Endometrial microvascular endothelial cells (primary cell): ENCODE measurements around the gene RNF213. TPM values are rescaled to one million over a fixed set of nuclear protein-coding genes. Genes with fewer than 3 reads are reported as not detected.

Experiments
- in situ Hi-C: cut with HindIII; loops from 2 replicates; pipeline ENCODE4 v1.10.0; 2017; ENCODE audit warnings: low sequenced_read_pairs, low pct_unique_long_range_greater_than_20kb; ENCODE audit errors: inconsistent ontology term
- total RNA-seq: library from RNA; depleted of rRNA; stranded (reverse); fragments of >200 nt; gene quantifications from one replicate; pipeline ENCODE4 v1.2.3, GENCODE V29; 2015; ENCODE audit errors: inconsistent ontology term

The RNF213 gene
- total RNA-seq, 1 donor from 2014 or later: 80.8 TPM

- in situ Hi-C loops: no loop called here
Measured at GRCh38 chr17:80352991-80353665, 92.5 kb downstream of the RNF213 start.

DNA sequence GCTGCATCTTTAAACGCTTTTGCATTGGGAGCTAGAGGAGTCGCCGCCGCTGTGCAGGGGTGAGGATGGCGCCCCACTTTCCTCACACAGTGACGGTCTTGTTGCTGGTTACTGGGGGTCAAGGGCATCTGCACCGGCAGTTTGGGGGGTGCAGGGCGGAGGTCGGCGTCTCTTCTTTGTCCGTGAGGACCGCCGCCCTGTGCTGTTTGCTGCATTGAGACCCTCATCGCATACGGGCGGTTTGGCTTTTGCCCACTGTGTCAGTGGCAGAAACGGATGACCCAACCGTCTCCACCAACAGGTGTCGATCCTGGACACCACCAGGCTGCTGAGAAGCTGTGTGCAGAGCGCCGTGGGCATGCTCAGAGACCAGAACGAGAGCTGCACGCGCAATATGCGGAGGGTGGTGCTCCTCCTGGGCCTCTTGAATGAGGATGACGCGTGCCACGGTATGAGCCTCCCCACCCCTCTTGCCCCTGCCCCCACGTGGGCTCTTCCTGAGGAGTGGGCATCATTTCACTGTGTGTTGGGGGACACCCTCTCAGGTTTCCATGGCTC is 93.1 kb downstream of the RNF213 start:
- in situ Hi-C loops: no loop called here

GRCh38 chr17:80354336-80354735 is 93.7 kb downstream of the RNF213 start:
- in situ Hi-C loops: no loop called here

GRCh38 chr17:80356231-80356856 is 95.7 kb downstream of the RNF213 start:
- in situ Hi-C loops: no loop called here

DNA sequence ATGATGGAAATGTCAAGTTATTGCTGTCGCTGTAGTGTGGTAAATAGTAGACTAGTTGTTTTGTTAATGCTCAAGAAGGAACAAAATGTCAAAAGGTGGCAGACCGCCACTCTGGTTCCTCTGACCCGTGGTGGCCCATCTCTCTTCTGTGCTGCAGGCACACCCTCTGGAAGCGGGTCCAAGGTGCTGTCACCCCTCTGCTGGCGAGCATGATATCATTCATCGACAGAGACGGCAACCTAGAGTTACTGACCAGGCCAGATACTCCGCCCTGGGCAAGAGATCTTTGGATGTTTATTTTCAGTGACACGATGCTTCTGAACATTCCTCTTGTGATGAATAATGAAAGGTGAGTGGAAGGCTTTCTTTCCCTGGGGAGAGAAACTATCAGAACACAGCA is 97.5 kb downstream of the RNF213 start:
- in situ Hi-C loops: no loop called here

DNA sequence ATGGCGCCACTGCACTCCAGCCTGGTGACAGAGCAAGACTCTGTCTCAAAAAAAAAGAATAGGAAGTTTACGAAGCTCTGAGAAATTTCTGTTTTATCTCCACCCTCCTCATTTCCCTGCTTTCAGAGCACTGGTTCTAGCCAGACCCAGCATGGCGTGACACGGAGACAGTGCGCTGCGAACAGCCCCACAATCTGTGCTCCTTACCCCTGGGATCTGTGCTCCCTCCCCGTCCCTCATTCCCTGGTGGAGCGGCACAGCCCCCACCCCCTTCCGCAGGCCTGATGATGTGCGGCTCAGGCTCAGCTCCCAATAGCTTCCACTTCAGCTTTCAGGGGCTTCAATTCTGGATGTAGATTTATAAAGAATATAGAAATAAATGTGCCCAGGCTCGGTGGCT is 98.2 kb downstream of the RNF213 start:
- in situ Hi-C loops: no loop called here

- in situ Hi-C loops: no loop called here
Measured at GRCh38 chr17:80359422-80360110, 98.9 kb downstream of the RNF213 start.

- in situ Hi-C loops: no loop called here
Measured at GRCh38 chr17:80360396-80360795, 99.7 kb downstream of the RNF213 start.

GRCh38 chr17:80361495-80362220 is 101.0 kb downstream of the RNF213 start:
- in situ Hi-C loops: no loop called here

DNA sequence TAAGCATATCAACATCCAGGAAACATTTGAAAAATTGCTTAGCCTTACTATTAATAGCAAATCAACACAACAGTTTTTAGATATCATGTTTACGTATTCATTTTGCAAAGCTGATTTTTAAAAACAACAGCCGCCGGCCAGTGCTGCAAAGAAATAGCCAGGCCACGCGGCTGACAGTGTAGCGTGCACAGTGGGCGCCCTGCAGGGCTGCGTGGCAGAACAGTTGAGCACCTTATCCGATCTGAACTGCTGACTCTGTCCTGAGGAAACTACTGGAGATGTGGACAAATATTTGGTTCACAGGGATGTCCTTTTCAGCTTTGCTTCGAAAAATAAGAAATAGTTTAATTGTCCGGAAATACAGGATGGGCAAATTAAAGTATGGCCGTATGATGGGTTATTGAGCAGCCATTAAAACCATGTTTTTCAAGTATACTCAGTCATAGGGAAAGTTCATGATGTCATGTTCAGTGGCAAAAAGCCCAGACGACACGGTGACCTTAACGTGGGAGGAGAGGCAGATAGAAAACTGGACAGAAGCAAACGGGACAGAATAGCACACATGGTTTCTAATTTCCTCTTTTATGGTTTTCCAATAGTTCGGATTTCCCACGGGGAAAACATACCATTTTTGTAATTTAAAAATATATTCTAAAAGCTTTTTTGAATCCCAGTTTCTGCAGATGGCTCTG is 101.9 kb downstream of the RNF213 start:
- in situ Hi-C loops: no loop called here

DNA sequence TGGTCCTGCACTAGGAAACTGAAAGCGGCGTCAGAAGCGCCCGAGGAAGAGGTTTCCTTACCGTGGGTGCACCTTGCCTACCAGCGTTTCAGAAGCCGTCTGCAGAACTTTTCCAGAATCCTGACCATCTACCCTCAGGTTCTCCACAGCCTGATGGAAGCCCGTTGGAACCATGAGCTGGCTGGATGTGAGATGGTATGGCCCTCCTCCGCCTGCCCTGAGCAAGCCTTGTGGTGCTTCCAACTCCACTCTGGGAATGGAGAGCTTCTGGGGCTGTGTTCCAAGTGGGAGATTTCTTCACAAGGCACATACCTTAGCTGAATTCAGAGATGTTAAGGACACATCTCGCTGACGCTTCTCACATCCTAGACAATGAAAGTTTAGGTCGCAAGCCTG is 102.5 kb downstream of the RNF213 start:
- in situ Hi-C loops: no loop called here

DNA sequence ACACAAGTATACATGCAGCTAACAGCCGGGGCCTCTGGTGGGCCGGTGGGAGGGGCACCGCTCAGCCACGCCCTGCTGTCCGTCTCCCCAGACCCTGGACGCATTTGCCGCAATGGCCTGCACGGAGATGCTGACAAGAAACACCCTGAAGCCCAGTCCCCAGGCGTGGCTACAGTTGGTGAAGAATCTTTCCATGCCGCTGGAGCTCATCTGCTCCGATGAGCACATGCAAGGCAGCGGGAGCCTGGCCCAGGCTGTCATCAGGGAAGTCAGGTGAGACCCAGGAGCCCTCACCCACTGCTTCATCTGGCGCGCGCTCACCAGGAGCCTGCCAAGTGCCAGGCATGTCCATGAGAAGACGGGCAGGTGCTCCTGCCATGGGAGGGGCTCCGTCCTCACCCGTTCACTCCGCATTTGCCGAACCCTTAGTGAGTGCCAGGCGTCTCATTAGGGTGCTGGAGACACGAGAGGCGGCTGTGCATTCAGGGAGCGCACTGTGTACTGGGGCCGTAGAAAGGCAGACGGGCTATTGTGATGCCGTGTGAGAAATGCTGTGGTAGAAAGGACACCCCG is 103.0 kb downstream of the RNF213 start:
- in situ Hi-C loops: no loop called here

DNA sequence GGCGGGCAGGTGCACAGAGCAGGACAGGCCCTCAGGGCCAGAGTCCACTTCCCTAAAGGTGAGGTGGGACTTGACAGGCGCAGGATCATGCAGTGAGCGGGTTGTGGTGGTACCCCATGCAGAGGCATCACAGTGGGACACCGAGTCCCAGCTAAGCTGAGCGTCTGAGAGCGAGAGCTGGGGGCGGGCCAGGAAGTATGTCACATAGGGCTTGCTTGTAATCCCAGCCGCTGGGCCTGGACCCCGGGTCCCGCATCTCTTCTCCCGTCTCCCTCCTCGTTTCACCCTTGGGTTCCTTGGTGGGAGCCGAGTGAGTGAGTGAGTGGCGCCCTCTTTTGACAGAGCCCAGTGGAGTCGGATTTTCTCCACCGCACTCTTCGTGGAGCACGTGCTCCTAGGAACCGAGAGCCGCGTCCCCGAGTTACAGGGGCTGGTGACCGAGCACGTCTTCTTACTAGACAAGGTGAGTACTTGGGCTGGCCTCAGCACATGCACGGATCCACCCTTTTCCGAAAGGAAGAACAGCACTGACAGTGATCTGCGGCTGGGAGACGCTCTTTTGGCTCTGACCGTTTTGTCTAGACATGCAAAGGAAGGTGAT is 103.5 kb downstream of the RNF213 start:
- in situ Hi-C loops: no loop called here

- in situ Hi-C loops: no loop called here
Measured at GRCh38 chr17:80365001-80365965, 104.6 kb downstream of the RNF213 start.

- in situ Hi-C loops: no loop called here
Measured at GRCh38 chr17:80365983-80366382, 105.3 kb downstream of the RNF213 start.

DNA sequence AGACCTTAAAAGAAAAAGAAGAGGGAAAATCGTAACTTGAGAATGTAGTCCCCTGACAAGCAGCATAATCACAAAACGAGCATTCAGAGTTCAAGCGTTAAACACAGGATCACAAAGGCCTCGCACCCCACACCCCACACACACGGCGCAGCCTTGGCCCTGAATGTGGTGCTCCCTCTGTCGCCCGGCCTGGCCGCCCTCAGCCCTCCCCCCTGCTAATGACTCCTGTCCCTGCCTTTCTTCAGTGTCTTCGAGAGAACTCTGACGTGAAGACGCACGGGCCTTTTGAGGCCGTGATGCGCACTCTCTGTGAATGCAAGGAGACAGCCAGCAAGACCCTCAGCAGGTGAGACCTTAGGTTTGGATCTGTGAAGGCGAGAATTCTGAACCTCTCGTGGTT is 106.9 kb downstream of the RNF213 start:
- in situ Hi-C loops: no loop called here

GRCh38 chr17:80371196-80371595 is 110.5 kb downstream of the RNF213 start:
- in situ Hi-C loops: no loop called here
